ENCODE measurements around the gene OSBP2. TPM values are rescaled to one million over a fixed set of nuclear protein-coding genes. Genes with fewer than 3 reads are reported as not detected.

OSBP2 gene
- total RNA-seq, 1 donor from 2014 or later = 0.53 TPM

DNA sequence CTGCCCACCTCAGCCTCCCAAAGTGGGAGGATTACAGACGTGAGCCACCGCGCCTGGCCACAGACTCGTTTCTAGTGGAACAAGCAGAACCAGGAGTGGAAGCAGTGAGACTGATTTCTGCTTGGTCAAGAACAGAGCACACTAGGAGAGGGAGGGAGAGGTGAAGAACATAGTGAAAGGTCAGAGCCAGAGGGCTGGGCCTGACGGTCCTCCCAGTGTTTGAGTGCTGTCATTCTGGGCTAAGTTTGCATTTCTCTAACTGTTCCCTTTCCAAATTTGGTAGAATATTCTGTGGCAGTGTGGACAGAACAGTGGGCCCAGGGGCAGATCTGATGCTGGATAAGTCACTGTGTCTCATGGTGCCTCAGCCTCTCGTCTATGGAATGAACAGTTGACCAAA, 55.2 kb downstream of the OSBP2 start:
- intact Hi-C loops (cut with DNase I) = no loop called here
- DNase-seq (ENCODE audit: low spot score in 2 of 2) = no peak
- H3K4me1 ChIP-seq = no peaks in the 10 kb centered on the region
- H3K4me3 ChIP-seq = no peak overlapping the region
- TF ChIP-seq CTCF (IDR thresholded peaks at IDR 0.05) = no peak
- H3K27me3 ChIP-seq = no peaks in the 10 kb centered on the region
- H3K9me3 ChIP-seq = no peaks in the 10 kb centered on the region
- H3K36me3 ChIP-seq = no peaks in the 10 kb centered on the region
- no peak overlapping the region for H3K27ac ChIP-seq

GRCh38 chr22:30751529-30751928, 56.9 kb downstream of the OSBP2 start:
- Histone ChIP-seq H3K36me3 (no peaks in the 10 kb centered on the region), H3K9me3 (no peaks in the 10 kb centered on the region), H3K4me3 (no peak overlapping the region), H3K27ac (no peak overlapping the region), H3K4me1 (no peaks in the 10 kb centered on the region), H3K27me3 (no peaks in the 10 kb centered on the region)
- TF ChIP-seq CTCF (IDR thresholded peaks at IDR 0.05) = no peak
- DNase-seq (ENCODE audit: low spot score in 2 of 2) = no peak
- intact Hi-C loops (cut with DNase I) = no loop called here

DNA sequence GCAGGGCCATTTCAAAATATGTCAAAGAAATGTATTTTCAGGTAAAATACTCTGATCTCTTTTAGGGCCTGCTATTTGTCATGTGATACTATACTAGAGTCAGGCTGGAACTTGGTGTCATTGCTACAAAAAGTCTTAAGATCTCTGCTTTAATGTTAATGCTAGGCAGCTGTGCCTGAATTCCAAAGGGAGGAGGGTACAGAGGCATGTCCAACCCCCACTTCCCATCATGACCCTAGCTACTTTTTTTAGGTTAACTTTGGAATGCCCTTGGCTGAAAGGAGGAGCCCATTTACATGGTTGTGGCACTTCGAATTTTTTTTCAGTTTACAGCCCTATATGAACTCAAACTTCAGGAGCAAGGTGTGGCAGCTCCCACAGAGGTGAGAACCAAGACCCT, 58.1 kb downstream of the OSBP2 start:
- intact Hi-C loops (cut with DNase I) = no loop called here
- Histone ChIP-seq H3K9me3 (no peaks in the 10 kb centered on the region), H3K27ac (no peak overlapping the region), H3K36me3 (no peaks in the 10 kb centered on the region), H3K4me1 (no peaks in the 10 kb centered on the region), H3K27me3 (no peaks in the 10 kb centered on the region), H3K4me3 (no peak overlapping the region)
- no peak for TF ChIP-seq CTCF (IDR thresholded peaks at IDR 0.05)
- no peak for DNase-seq (ENCODE audit: low spot score in 2 of 2)

DNA sequence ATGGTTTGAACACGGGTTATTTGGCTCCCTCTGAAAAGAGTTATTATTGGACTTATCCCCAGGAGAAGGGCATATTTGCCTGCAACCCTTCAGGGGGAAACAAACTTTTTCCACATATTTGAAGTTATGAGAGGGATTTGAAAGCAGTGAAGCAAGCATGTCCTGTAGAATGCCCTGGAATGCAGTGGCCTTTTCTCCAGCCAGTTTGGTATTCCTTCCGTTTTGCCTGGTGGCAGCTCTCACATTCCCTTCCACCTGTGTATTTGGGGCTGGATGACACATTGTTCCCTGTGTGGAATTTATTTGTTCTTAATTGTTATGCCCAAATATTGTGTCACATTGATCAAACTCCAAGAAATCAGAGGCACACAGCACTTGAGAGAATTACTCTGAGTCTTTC, 59.0 kb downstream of the OSBP2 start:
- H3K4me3 ChIP-seq = no peak overlapping the region
- intact Hi-C loops (cut with DNase I) = no loop called here

GRCh38 chr22:30754521-30754920, 59.8 kb downstream of the OSBP2 start:
- Histone ChIP-seq H3K36me3 (no peaks in the 10 kb centered on the region), H3K4me1 (no peaks in the 10 kb centered on the region), H3K4me3 (no peak overlapping the region), H3K9me3 (no peaks in the 10 kb centered on the region), H3K27me3 (no peaks in the 10 kb centered on the region), H3K27ac (no peak overlapping the region)
- intact Hi-C loops (cut with DNase I) = no loop called here
- no peak for TF ChIP-seq CTCF (IDR thresholded peaks at IDR 0.05)
- no peak for DNase-seq (ENCODE audit: low spot score in 2 of 2)

More for the DNA sequence above, 59.0 kb downstream of the OSBP2 start:
- Histone ChIP-seq H3K9me3 (no peaks in the 10 kb centered on the region), H3K27ac (no peak overlapping the region), H3K36me3 (no peaks in the 10 kb centered on the region), H3K27me3 (no peaks in the 10 kb centered on the region), H3K4me1 (no peaks in the 10 kb centered on the region)
- no peak for TF ChIP-seq CTCF (IDR thresholded peaks at IDR 0.05)
- no peak for DNase-seq (ENCODE audit: low spot score in 2 of 2)
